CD4-positive, alpha-beta T cell treated with Interleukin-15 for 1 hour (primary cell): ENCODE results near the gene KIF17.
"Not testable (repeated sequence)": the region's sequence is repeated elsewhere in the genome, so short reads cannot be mapped to it uniquely, and the experiment has no call there.

ENCODE experiments used
- DNase-seq: peaks from one replicate; pipeline ENCODE4 v3.0.0-alpha.2; 2020

Gene KIF17

DNA sequence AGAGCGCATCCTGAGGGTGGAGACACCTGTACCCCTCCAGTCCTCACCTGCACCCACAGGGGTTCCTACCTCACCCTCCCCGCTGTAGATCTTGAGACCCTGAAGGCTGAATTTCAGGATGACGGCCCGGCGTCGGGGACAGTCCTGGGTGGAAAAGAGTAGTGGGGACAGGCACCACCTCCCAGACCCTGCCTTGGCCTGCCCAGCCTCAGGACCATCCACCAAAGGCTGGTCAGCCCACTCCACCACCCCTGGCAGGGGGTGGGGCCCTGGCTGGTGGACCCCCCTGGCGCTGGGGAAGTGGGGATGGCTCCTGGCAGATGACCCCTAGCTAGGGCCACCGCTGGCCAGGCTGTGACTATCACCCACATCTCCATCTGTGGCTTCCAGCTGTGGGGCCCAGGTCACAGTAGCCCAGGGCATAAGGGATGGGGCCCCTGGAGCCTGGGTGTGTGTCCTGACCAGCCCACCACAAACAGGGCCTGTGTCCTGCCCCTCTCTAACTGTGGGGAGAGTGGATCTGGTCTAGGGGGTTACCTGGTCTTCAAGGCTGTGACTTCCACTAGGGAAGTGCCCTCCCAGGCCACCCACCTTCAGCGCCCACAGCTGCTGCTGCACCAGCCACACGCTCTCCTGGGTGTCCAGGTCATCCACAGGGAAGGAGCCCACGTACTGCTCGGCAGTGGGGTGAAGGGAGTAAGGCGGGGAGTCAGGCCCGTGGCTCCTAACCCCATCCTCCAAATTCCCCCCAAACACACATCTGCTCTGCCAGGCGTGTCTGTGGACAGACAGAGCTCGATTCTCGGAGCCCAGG is 9.3 kb upstream of the KIF17 start:
- no peak for DNase-seq

DNA sequence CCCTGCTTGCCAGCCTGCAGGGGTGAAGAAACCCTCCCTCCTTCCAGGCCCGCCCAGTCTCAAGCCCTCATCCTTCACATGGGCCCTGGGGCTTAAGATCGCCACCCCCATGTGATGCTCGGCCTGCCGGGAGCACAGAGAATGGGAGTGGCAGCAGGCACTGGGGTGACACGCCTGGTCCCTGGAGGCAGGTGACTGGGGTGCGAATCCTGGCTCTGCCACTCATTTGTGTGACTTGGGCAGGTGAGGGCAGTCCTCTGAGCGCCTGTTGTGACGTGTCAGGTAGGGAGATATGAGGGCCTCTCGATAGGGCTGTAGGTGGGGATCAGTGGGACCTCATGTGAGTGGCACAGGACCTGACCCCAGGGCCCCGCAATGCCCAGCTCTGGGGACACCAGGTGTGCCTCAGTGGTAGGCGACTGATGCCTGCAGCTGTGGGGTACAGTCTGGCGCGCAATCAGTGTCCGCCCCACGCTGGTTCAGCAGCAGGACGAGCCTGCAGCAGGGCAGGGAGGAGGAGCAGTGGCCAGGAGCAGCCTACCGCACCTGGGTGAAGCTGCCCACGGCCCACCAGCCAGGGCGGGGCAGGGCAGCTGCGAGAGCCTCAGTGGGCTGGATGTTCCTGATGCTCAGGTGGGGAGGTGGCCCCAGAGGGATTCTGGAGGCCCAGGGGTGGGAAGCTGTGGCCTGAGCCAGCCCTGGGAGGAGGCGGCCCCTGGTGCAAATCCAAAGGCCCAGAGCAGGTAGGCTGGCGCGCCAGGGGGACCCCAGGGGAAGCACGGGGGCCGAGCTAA is 8.5 kb upstream of the KIF17 start:
- DNase-seq: no peak

DNA sequence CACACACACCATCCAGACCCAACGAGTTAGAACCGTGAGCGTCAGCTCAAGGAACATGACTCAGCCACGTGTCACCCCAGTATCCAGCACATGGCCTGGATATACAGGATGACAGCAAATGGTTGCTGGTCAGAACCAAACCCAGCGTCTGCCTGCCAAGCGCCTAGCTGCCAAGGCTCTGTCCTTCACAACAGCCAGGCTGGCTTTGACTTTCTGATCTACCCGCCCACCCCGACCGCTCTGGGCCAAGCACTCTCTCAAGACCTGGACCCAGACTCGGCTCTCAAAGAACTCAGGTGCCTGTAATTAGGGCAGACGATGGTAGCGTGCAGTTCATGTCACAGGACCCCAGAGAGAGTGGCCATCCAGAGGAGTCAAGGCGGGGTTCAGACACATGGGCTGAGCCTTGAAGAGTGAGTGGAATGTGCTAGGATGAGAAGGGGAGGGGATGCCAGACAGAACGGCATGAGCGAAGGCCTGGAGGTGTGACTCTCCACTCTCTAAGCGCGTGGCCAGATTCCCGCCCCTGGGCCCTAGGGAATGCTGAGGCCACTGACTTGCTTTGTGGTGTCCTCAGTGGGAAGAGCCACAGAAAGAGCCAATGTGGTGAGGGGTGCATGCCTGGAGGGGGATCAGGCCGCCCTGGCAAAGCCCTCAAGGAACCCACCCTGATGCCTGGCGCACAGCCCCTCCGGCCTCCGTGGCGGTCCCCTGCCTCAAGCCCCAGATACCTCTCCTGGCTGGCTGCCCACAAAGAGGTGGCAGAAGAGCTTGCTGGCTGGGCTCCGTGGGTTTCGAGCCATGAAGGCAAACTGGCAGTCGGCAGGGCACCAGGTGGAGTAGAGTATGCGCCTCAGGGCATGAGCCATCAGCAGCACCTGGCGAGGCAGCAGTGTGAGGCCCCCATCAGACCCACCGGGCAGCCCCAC is 7.6 kb upstream of the KIF17 start:
- no peak for DNase-seq

DNA sequence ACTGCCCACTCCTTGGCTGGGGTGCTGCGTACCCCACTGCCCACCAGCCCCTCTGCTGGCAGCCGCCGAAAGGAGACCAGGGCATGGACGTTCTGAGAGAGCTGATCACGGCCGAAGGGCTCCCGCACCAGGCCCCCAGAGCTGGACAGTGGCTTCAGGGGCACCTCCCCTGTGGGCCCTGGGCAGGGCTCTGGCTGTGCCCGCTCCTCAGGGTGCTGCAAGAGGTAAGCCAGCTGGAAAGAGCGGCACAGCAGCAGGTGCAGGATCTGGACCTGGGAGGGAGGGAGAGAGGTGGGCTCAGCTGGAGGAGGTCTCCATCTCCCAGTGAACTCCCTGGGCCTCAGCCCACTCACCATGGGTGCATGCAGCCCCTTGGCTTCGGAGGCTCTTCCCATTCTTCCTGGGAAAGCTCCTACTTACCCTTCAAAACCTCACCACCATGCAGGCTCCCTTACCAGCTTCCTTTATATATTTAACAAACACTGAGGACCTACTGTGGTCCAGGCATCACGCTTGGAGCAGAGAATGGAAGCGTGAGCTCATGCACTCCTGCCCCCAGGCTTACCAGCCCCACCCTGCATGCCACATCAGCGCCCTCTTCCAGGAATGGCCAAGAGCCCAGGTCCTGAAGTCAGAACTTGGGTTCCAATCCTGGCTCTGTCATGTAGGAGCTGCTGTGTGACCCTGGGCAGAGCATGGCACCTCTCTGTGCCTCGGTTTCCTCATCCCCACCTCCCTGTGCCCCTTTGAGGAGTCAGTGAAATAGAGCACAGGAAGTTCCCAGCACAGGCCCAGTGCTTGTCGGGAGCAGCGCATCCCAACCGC is 6.8 kb upstream of the KIF17 start:
- DNase-seq: no peak

DNA sequence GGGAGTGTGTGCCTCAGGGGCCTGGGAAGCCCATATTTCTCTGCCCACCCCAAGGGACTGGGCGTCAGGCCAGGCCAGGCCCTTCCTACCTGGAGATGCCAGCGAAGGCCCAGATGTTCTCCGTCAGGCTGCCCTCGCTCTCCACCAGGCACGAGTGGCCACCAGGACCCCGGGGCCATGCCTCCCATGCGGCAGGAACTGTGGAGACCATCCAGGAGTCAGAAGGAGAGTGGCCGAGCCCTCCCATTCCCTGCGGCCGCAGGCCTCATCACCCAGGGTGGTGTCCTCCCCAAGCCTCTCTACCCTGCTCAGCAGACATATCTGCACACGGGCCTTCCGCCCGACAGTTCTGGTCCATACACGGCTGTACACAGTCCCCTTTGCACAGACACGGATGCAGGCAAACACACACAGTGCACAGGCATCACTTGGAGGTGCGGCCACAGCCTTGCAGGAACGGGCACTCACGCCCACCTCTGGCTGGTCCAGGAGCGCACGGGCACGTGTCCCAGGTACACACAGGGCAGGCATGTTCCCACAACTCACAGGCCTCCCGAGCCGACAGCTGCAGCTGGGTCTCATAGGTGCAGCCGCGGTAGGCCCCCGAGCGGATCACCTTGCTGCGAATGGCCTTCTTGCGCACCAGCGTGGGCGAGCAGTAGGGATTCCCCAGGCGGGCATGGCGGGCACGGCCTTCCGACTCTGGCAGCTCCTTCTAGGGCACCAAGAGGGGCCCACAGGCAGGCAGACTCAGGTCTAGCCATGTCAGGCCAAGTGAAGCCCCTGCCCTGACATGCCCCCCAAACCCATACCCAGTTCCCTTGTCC is 5.9 kb upstream of the KIF17 start:
- DNase-seq: no peak

DNA sequence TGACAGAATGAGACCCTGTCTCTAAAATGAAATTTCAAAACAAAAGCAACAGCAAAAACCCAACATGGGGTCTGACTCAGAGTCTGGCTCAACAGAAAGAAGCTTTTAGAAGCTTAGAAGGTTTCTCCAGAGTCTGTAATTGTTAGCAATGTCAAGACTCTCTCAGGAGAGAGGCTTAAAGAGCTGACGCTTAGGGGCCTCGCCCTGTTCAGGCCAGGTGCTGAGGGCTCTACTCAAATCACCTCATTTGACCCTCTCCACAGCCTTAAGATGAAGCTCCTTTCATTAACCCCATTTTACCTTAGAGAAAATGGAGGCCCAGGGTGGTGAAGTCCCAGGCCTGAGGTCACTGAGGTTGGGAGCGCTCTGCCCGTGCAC is 5.3 kb upstream of the KIF17 start:
- no peak for DNase-seq

DNA sequence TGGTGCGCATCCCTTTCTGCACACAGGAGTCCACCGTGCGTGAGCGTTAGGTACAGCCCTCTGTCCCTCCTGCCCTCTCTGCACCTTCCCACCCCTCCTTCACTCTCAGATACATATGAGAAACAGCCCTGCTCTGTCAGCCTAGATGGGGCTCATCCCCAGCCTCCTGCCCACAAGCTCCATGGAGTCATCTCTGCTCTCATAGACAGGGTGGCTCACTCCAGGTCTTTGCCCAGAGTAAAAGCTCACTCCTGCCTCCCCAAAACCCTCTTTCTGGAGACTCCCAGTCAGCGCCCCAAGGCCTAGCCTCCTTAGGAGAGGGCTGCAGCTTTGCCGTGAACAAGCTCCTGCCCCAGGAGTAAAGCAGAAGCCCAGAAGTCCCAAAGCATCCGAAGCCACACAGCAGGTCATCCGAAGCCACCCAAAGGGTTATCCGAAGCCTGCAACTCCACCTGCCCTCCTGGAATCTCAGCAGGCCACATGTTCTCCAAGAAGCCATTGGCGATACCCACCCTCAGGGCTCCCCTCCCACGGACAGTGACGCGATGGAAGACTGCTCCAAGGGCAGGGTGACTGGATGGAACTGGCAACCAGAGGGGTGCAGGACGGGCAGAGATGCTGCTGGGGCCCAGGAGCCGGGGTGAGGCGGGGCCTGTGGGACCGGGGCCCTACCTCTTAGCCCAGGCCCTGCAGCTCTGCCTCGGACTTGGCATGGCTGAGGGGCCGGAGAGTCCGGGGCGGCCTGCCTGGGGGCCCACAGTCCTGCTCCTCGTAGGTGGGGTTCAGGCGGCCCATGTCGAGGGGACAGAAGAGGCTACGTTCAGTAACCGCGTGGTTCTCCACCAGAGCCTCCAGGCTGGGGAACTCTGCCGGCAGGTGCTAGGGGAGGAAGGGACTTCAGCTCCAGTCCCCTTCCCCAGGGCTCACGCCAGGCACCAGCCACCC is 3.6 kb upstream of the KIF17 start:
- peak; percentile 15 for DNase-seq

DNA sequence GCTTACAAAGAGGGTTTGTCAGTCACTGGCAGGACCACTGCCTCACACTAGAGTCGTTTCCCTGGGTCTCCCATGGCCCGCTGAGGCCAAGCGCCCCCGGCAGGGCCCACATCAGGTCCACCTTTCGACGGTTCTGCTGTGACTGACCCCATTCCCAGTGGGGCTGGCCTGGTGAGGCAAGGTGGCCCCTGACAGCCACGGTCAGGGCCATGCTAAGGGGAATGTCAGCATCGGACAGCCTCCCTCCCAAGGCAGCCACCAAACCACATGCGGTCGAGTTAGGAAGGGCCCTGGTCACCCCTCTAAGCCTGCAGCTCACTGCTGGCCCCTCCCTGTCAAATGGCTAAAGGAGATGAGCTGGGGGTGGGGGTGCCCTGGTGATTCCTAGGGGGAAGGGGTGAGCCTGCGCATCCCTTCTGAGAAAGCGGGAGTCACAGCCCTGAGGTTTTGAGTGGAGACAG is 2.9 kb upstream of the KIF17 start:
- peak; percentile 9 for DNase-seq

DNA sequence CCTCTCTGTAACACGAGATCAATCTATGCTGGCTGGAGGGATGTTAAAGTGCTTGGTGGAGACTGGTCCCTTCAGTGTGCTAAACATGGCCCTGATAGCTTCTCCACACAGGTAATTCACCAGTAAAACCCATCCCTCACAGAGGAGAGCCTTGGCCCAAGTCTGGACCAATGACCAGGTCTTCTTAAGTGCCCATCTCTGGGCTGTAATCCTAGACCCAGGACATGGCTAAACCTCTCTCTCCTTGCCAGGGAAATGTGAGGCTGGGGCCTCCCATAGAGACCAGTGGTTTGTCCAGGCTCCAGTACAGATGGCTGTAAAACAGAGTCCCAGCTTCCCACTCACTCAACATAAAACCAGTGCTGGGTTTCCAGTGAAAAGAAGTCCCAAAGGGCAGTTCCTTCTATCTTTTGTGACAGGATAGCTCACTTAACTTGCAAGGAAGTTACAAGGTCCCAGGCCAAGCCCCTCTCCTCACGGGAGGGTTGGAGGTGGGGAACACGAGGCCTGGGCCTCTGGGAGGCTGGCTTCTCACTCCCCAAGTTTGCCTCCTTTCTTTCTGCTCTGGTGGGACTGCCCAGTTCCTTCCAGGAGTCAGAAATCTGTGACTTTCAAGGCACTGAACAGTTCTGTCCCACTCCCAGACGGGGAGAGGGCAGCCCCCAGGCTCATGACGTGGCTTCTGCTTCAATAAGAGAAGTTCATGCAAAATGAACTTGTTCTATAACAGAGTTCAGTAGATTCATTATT is 2.2 kb upstream of the KIF17 start:
- no peak for DNase-seq

DNA sequence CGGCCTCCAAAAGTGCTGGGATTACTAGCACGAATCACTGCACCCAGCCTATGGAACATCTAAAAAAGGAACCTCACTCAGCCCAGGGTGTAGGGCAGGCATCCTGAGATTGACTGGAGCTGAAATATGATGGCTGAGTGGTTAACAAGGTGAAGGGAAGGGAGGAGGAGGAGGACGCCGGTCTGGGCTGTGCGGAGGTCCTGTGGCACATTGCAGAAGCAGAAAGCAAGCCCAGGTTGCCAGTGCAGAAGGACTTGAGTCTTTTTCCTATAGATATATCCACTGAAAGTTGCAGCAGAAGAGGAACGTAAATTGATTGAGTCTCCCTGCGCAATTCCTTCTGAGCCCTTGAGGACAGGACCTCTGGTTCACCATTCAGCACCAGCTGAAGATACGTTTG is 1.5 kb upstream of the KIF17 start:
- DNase-seq: no peak

DNA sequence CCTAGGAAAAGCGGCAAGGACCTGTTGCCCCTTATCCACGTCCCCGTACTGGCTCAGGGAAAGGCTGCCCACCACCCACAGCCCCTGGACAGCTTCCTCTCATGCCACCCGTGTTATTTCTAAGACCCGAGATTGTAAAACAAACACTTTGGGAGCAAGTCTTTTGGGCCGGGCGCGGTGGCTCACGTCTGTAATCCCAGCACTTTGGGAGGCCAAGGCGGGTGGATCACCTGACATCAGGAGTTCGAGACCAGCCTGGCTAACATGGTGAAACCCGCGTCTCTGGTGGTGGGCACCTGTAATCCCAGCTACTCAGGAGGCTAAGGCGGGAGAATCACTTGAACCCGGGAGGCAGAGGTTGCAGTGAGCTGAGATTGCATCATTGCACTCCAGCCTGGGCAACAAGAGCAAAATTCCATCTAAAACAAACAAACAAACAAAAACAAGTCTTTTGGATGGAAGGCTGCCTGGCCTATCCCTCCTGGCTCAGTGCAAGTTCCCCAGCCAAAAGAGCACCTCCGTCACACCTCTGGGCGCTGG is 606 bp upstream of the KIF17 start:
- DNase-seq: not testable (repeated sequence)

DNA sequence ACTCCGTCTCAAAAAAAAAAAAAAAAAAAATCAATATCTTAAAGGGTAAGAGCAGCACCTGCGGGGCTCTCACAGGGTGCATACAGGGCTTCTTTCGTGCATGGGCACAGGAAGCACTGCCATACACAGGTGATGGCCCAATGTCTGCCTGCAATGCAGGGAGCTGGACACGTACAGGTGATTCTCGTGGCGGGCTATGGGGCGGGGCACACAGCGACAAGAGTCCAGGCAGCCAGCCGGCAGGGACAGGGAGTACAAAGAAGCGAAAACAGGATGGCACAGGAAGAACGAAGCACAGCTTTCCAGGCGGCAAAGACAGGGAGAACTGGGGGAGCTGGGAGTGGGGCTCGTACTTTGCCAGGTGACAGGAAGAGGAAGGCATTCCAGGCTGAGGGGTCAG is 1.6 kb downstream of the KIF17 start:
- no peak for DNase-seq

DNA sequence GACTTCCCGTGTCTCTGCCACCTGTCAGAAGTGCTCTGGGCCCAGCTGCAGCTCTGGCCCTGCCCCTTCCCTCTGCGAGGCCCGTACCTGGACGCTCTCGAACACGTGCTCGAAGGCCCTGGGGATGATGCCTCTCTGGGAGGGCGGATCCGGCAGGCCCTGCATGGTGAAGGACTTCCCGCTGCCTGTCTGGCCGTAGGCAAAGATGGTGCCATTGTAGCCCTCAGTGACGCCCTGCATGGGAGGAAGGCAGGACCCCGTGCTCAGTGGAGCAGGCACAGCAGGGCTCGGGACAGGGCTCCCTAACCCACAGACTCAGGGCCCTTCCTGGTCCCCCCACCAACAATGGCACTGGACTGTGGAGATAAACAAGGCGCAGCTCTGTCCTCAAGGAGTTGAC is 2.4 kb downstream of the KIF17 start:
- no peak for DNase-seq

DNA sequence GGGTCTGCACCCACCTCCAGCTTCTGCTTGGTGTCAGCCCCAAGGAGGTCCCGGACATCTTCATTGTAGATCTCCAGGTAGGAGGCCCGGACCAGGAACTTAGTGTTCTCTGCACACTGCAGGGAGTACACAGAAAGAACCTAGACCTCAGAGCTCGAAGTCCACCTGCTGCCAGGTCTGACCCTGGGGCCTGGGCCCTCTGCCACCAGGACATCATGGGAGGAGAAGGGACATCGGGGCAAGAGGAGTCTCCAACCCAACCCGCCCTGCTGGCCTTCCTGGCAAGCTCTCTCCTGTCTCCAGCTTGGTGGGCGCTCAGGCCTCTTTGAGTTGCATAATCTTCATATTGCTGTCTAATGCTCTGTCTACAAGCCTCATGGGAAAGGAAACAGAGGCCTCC is 4.4 kb downstream of the KIF17 start:
- DNase-seq: no peak

DNA sequence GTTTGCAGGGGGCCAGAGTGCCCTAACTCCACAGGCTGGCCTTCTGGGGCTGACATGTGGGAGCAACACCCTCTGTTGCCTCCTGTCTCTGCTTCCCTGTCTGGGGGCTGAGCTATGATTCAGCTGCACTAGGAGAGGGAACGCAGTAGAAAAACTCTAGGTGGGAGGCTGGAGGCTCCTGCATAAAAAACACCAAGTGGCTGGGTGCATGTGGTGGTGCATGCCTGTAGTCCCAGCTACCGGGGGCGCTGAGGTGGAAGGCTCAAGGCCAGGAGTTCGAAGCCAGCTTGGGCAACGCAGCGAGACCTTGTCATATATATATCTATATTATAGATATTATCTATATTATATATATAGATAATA is 5.6 kb downstream of the KIF17 start:
- no peak for DNase-seq

DNA sequence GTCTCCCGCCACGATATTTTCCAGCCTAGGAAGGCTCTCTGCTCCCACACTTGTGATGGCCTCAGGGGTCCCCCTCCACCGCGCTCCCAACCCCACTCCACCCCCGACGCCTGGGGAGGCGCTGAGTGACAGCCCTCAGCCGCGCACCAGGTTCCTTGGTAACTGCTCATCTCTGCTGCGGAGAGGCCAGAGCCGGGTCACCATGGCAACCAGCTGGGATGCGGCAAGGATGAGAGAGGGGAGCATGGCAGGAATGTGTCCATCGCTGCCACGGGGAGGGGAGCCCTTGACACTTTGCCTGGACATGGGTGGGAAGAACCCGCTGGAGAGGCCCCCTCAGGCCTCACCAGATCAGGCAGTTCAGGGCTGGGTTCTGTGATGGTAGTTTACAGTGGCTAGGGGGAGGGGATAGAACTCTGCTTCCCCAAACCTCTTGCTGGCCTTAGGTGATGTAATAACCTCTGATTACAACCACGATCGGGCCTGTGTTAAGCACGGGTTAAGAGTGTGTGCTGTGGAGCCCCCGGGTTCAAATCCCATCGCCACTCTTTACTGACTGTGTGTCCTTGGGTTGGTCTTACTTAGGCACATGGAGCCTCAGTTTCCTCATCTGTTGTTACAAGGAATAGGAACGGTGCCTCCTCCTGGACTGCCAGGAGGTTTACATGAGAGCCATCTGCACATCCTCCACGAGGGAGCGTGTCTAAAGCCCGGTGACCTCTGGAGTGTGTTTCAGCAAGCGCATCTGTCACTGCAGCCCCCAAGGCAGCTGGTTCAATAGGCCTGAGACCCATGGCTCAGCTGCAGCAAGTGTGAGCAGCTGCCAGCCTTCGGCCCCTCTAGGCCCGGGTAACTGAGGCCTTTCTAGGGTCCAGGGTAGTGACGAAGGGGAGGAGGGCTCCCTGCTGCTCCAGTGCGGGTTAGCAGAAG is 6.3 kb downstream of the KIF17 start:
- DNase-seq: no peak

DNA sequence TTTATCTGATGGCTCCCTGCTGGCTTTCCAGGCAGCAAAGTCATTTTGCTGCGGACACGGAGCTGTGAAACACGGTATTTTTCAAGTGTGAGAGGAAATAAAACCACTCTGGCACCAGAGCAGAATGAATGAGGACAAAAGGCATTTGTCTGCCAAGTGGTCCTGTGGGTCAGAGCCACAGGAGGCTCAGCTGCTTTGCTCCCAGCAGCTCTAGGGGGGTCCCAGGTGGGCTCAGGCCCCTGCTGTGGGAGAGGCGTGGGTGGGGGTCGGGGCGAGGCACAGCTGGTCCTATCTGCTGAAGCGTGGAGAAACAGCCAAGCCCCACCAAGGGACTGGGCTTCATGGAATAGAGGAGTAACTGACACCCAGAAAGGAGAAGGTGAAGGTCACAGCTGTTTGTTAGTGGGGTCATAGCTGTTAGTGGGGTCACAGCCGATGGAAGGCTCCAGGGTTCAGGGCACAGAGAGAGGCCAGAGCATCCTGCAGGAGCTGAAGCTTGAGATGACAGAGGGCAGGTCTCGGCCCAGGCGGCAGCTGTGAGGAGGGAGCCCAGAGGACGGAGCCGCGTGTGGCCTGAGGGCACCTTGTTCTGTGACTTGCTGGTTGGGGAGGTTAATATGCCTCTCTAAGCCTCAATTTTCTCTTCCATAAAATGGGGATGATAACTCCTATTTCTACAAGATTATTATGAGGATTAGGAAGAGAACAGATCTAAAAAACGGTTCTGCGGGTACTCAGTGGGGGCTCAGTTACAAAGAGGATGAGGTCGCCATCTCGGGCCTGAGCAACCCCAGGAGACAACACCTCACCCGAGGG is 7.1 kb downstream of the KIF17 start:
- no peak for DNase-seq
